HepG2 (cell line): ENCODE data around the gene DNAJC5. TPM values are rescaled to one million over a fixed set of nuclear protein-coding genes. Genes with fewer than 3 reads are reported as not detected.

Experiments used
- CREB1 ChIP-seq, 2 experiments: fragments of 450-650 bp in 1 of 2; IDR thresholded peaks; 2 replicates each; pipeline ENCODE4 v1.6.1; 2016 to 2017; ENCODE audit warnings: control low read depth in 1 of 2, mild to moderate bottlenecking in 1 of 2, missing compliant biosample characterization in 1 of 2, missing genetic modification characterization in 1 of 2
- ETV6 ChIP-seq: sonication (generic); formaldehyde crosslinking; conservative IDR thresholded peaks from 2 replicates; pipeline ENCODE4 v1.4.0; 2020; ENCODE audit warnings: missing genetic modification reagents
- FOXK2 ChIP-seq: fragments of 450-650 bp; IDR thresholded peaks from 2 replicates; pipeline ENCODE4 v1.6.1; 2016
- HHEX ChIP-seq: IDR thresholded peaks from 2 replicates; pipeline ENCODE4 v1.6.1; 2016; ENCODE audit warnings: control low read depth
- HMGXB3 ChIP-seq: sonication (generic); formaldehyde crosslinking; IDR thresholded peaks from 2 replicates; pipeline ENCODE4 v1.4.0; 2020; ENCODE audit warnings: missing genetic modification reagents, borderline replicate concordance
- HNRNPUL1 ChIP-seq: fragments of 200-400 bp; formaldehyde crosslinking; IDR thresholded peaks from 2 replicates; pipeline ENCODE4 v1.6.1; 2017; ENCODE audit warnings: low read depth, mild to moderate bottlenecking, low read length, moderate library complexity
- NCOA5 ChIP-seq: sonication (generic); formaldehyde crosslinking; IDR thresholded peaks from 2 replicates; pipeline ENCODE4 v1.4.0; 2020; ENCODE audit warnings: missing genetic modification reagents
- NFYB ChIP-seq: sonication (generic); formaldehyde crosslinking; IDR thresholded peaks from 2 replicates; pipeline ENCODE4 v1.4.0; 2020; ENCODE audit warnings: missing genetic modification reagents
- PHF20 ChIP-seq: sonication (generic); formaldehyde crosslinking; IDR thresholded peaks from 2 replicates; pipeline ENCODE4 v1.5.0; 2020; ENCODE audit warnings: mild to moderate bottlenecking, missing genetic modification reagents
- PHF8 ChIP-seq: sonication (generic); formaldehyde crosslinking; IDR thresholded peaks from 2 replicates; pipeline ENCODE4 v1.5.0; 2020; ENCODE audit warnings: missing genetic modification reagents
- RBAK ChIP-seq: sonication (generic); formaldehyde crosslinking; IDR thresholded peaks from 2 replicates; pipeline ENCODE4 v1.5.1; 2020; ENCODE audit warnings: mild to moderate bottlenecking, missing genetic modification reagents
- SETDB1 ChIP-seq: sonication (generic); formaldehyde crosslinking; IDR thresholded peaks from 2 replicates; pipeline ENCODE4 v1.5.1; 2020; ENCODE audit warnings: missing genetic modification reagents, mild to moderate bottlenecking, borderline replicate concordance
- SMAD1 ChIP-seq: sonication (generic); formaldehyde crosslinking; IDR thresholded peaks from 2 replicates; pipeline ENCODE4 v1.4.0; 2020; ENCODE audit warnings: missing genetic modification reagents, low read depth, mild to moderate bottlenecking, borderline replicate concordance
- TRIM22 ChIP-seq: fragments of 450-650 bp; IDR thresholded peaks from 2 replicates; pipeline ENCODE4 v1.6.1; 2017
- ZNF18 ChIP-seq: sonication (generic); formaldehyde crosslinking; IDR thresholded peaks from 2 replicates; pipeline ENCODE4 v1.8.0; 2022; ENCODE audit warnings: mild to moderate bottlenecking, missing genetic modification reagents; ENCODE audit not compliant: insufficient replicate concordance
- ZNF207 ChIP-seq: fragments of 450-650 bp; IDR thresholded peaks from 2 replicates; pipeline ENCODE4 v1.6.1; 2016; ENCODE audit warnings: antibody characterized with exemption, borderline replicate concordance
- ZNF225 ChIP-seq: sonication (generic); formaldehyde crosslinking; IDR thresholded peaks from 2 replicates; pipeline ENCODE4 v1.4.0; 2020; ENCODE audit warnings: mild to moderate bottlenecking, missing genetic modification reagents
- ZNF317 ChIP-seq: sonication (generic); formaldehyde crosslinking; IDR thresholded peaks from 2 replicates; pipeline ENCODE4 v1.5.0; 2020; ENCODE audit warnings: mild to moderate bottlenecking, missing genetic modification reagents
- ZNF557 ChIP-seq: sonication (generic); formaldehyde crosslinking; IDR thresholded peaks from 2 replicates; pipeline ENCODE4 v1.4.0; 2020; ENCODE audit warnings: missing genetic modification reagents
- ZNF605 ChIP-seq: sonication (generic); formaldehyde crosslinking; IDR thresholded peaks from 2 replicates; pipeline ENCODE4 v1.8.0; 2022; ENCODE audit warnings: mild to moderate bottlenecking, missing genetic modification reagents
- ZNF607 ChIP-seq: sonication (generic); formaldehyde crosslinking; IDR thresholded peaks from 2 replicates; pipeline ENCODE4 v1.5.1; 2020; ENCODE audit warnings: missing genetic modification reagents, mild to moderate bottlenecking, borderline replicate concordance
- polyA plus RNA-seq, 8 experiments: library from polyadenylated mRNA; depleted of rRNA in 3 of 8; stranded (reverse) in 7 of 8; unstranded in 1 of 8; fragments of >200 nt; fragmentation: Illumina TruSeq in 4 of 8; extraction: Trizol in 4 of 8; gene quantifications; 2 replicates each; pipeline versions ENCODE4 v1.2.1 to v1.2.3, GENCODE V29; 2011 to 2016; ENCODE audit warnings: low read depth in 4 of 8, missing spikeins in 1 of 8, mixed read lengths in 1 of 8; ENCODE audit not compliant: insufficient read depth in 1 of 8
- total RNA-seq, 5 experiments: library from RNA; depleted of rRNA; stranded (reverse); fragments of >200 nt; fragmentation: Illumina TruSeq; extraction: Trizol; gene quantifications; 2 replicates each; pipeline ENCODE4 v1.2.3, GENCODE V29; 2016; ENCODE audit warnings: low read depth in 1 of 5
- TF ChIP-seq, protein P1 (sequence below): sonication (generic); formaldehyde crosslinking; conservative IDR thresholded peaks from 2 replicates; pipeline ENCODE4 v1.5.0; 2020; ENCODE audit warnings: missing genetic modification reagents

The DNAJC5 gene
- total and polyA plus RNA-seq, 2 of the 13 experiments (the other 11 are each of a cell fraction or from before 2014, with no cell fraction given) = 42.8 to 64.5 TPM

GRCh38 chr20:63953764-63954429 is 59.0 kb downstream of the DNAJC5 start (continued):
- TF ChIP-seq ZNF225 (0 out of 2 replicates have a peak, but pooled peaks have one; percentile 17), ZNF557 (no peak), HHEX (no peak), ZNF607 (no peak), TRIM22 (no peak), SETDB1 (no peak), CREB1 (IDR thresholded peaks at IDR 0.05) (no peak), CREB1 (CRISPR knock-in tag; IDR thresholded peaks at IDR 0.05) (no peak), HNRNPUL1 (no peak), FOXK2 (no peak), ZNF207 (no peak), NFYB (CRISPR knock-in tag) (no peak), ZNF605 (CRISPR knock-in tag) (peak; percentile 64; the same call in 1 of the 2 replicates), HMGXB3 (CRISPR knock-in tag) (no peak), SMAD1 (CRISPR knock-in tag) (peak; percentile 86; the same call in 1 of the 2 replicates), PHF20 (CRISPR knock-in tag) (0 out of 2 replicates have a peak, but pooled peaks have one; percentile 20), ETV6 (no peak), ZNF18 (CRISPR knock-in tag) (no peak), RBAK (CRISPR knock-in tag) (no peak), NCOA5 (CRISPR knock-in tag) (no peak), PHF8 (CRISPR knock-in tag) (no peak), ZNF317 (CRISPR knock-in tag) (no peak)
- TF ChIP-seq, protein P1, sequence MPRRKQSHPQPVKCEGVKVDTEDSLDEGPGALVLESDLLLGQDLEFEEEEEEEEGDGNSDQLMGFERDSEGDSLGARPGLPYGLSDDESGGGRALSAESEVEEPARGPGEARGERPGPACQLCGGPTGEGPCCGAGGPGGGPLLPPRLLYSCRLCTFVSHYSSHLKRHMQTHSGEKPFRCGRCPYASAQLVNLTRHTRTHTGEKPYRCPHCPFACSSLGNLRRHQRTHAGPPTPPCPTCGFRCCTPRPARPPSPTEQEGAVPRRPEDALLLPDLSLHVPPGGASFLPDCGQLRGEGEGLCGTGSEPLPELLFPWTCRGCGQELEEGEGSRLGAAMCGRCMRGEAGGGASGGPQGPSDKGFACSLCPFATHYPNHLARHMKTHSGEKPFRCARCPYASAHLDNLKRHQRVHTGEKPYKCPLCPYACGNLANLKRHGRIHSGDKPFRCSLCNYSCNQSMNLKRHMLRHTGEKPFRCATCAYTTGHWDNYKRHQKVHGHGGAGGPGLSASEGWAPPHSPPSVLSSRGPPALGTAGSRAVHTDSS (CRISPR knock-in tag) = no peak
